GM19099 (cell line): ENCODE measurements around the gene TLCD3B.

Experiments used
- POLR2A ChIP-seq: IDR thresholded peaks from 3 replicates; pipeline ENCODE4 v1.6.1; 2011; ENCODE audit warnings: low read depth; ENCODE audit not compliant: insufficient read length; ENCODE audit errors: extremely low read depth

Gene TLCD3B

DNA sequence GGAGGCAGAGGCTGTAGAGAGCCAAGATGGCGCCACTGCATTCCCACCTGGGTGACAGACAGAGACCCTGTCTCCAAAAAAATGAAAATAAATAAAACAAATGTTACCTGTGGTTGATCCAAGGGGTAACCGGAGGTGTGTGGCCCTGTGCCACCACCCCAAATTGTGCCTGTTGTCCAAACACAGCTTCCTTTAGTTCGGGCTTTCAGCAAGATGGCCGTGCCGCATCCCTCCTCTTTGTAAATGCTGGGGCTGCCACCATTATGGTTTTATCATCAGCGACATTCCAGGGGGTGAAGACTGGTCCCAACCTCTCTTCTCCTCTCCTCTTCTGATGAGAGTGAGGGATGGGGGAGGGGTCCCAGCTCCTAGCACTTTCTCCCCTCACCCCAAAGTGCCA, 8.2 kb downstream of the TLCD3B start, which contains the start of gene C16orf92:
TSS of gene C16orf92 (plus strand) at position 312 of the 400 bp plus-strand sequence. CDS start 143 bp downstream, outside the sequence.
- no peak for TF ChIP-seq POLR2A

DNA sequence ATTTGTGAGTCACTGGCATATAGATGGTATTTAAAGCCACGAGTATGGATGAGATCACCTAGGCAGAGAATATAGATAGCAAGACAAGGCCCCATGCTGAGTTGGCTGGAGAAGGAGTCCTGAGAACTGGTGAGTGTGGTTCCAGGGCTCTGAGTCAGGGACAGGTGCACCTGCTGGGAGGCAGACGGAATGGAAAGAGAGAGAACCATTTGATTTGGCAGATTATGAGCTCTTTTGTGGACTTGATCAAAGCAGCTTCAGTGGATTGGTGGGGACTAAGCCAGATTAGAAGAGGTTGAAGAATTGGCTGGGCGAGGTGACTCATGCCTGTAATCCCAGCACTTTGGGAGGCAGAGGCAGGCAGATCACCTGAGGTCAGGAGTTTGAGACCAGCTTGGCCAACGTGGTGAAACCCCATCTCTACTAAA, 12.3 kb downstream of the TLCD3B start:
- no peak for TF ChIP-seq POLR2A

GRCh38 chr16:30017277-30017656, 13.8 kb downstream of the TLCD3B start:
- TF ChIP-seq POLR2A = no peak

- no peak for TF ChIP-seq POLR2A
Observed at GRCh38 chr16:30016555-30017276, 14.4 kb downstream of the TLCD3B start.

DNA sequence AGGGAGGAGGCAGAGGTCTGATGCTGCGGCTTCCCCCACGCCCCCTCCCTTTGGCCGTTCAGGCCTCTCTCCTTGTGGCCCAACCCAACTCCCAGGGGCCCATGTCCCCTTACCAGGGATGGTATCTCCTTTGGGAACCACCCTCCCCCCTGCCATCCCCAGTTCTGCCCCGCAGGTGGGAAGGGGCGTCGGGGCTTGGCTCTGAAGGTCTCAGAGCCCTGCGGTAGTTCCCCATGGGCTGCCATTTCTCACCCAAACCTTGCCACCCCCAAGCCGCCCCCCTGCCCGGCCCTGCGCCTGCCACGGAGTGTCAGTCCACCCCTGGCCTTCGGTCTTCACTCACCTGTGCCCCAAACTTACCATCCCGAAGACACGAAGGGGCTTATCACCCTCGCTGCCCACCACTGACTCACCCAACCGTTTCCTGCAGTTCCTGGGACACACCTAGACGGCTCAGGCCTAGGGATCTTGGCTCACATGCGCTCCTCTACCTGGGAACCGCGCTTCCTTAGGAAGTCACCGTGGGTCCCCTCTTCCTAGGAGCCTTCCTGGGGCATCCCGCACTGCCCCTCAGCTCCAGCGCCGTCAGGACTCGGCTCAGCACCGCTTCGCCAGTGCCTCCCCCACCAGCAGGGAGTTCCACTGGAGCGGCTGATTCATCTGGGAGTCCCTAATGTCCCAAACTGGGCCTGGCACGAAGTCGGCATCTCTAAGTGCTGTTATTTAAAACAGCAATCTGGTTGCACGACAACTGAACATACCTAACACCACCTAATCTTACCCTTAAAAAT, 19.2 kb downstream of the TLCD3B start:
- no peak for TF ChIP-seq POLR2A

GRCh38 chr16:30010844-30011713, 20.0 kb downstream of the TLCD3B start, which contains the start of gene DOC2A:
Gene DOC2A (minus strand): TSS chr16:30011027. CDS start chr16:30010222, 805 bp downstream.
- TF ChIP-seq POLR2A = no peak

- no peak for TF ChIP-seq POLR2A
Observed at GRCh38 chr16:30009990-30010843, 20.9 kb downstream of the TLCD3B start.

- TF ChIP-seq POLR2A = no peak
Observed at GRCh38 chr16:30009085-30009862, 21.8 kb downstream of the TLCD3B start.

- no peak for TF ChIP-seq POLR2A
Observed at GRCh38 chr16:30007378-30007895, 23.6 kb downstream of the TLCD3B start.

GRCh38 chr16:30006659-30007377, 24.3 kb downstream of the TLCD3B start:
- no peak for TF ChIP-seq POLR2A

- no peak for TF ChIP-seq POLR2A
Observed at GRCh38 chr16:30006095-30006473, 25.0 kb downstream of the TLCD3B start.

DNA sequence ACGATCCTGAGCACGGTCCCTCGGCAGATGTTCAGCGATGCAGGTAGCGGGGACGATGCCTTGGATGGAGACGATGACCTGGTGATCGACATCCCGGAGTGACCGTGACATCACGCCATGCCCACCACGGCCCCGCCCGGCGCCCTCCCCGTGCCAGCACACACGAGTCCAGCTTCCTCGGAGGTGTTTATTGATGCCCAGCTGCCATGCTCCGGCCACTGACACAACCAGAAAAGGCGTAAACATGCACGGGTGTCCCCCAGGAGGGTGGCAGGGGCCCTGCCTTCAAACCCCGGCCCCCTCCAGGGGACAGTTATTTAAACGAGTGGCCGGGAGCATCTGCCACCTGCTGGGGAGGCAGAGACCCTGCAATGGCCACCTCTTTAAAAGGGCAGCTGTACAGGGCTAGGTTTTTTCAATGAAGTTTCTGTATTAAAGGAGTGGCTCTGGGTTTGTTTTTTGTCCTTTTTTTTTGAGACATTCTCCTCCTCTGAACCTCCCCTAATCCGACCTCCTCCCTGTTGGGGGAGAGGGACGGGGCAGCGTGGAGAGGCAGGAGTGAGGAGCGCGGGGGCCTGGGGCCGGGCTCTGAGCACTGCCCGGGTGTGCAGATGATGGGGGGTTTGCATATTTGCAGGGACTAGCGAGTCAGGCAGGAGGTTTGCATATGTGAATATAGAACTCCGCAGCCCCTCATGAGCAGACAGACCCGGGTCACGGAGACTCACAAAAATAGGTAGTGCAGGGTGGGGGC, 25.6 kb downstream of the TLCD3B start:
- TF ChIP-seq POLR2A = no peak
